Measurements from ENCODE around the gene PRR16. TPM values are rescaled to one million over a fixed set of nuclear protein-coding genes. Genes with fewer than 3 reads are reported as not detected.

The PRR16 gene
- total RNA-seq, 1 experiment from 2014 or later, result not detected

DNA sequence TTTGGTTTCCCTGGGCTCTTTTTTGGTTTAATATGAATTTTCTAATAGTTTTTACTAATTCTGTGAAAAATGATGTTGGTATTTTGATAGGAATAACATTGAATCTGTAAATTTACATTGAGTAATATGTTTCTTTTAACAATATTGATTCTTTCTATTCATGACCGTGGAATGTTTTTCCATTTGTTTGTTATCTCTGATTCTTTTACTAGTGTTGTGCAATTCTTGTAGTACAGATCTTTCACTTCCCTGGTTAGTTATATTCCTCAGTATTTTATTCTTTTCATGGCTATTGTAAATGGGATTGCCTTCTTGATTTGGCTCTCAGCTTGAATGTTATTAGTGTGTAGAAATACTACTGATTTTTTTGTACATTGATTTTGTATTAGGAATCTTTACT, 137.9 kb downstream of the PRR16 start:
- ChIA-PET CTCF (no interaction called here), POLR2A (ENCODE audit: low non-redundant PET) (no interaction called here)
- DNase-seq (ENCODE audit: low spot score), result no peak
- H3K36me3 ChIP-seq (ENCODE audit: insufficient read depth, low read length, poor library complexity, severe bottlenecking), result no peaks in the 10 kb centered on the region
- intact Hi-C loops (cut with micrococcal nuclease; ENCODE audit: unreplicated experiment), result no loop called here
- no peak overlapping the region for H3K4me3 ChIP-seq (ENCODE audit: low read depth, low read length, poor library complexity, severe bottlenecking)
- H3K27me3 ChIP-seq (replicated peaks; ENCODE audit: insufficient read depth, low read depth, low read length, poor library complexity), result peaks cover 2% of the 10 kb centered on the region
- H3K4me1 ChIP-seq (ENCODE audit: insufficient read depth, low read length, poor library complexity, severe bottlenecking), result no peaks in the 10 kb centered on the region
- H3K9me3 ChIP-seq (ENCODE audit: low read depth, low read length, poor library complexity, severe bottlenecking), result no peaks in the 10 kb centered on the region
- BruUV-seq (replicated peaks), result no TSS peak
- TF ChIP-seq EZH2 (IDR thresholded peaks at IDR 0.05; ENCODE audit: borderline replicate concordance, low read depth, low read length, poor library complexity, severe bottlenecking), result no peak
- TF ChIP-seq, protein P1, sequence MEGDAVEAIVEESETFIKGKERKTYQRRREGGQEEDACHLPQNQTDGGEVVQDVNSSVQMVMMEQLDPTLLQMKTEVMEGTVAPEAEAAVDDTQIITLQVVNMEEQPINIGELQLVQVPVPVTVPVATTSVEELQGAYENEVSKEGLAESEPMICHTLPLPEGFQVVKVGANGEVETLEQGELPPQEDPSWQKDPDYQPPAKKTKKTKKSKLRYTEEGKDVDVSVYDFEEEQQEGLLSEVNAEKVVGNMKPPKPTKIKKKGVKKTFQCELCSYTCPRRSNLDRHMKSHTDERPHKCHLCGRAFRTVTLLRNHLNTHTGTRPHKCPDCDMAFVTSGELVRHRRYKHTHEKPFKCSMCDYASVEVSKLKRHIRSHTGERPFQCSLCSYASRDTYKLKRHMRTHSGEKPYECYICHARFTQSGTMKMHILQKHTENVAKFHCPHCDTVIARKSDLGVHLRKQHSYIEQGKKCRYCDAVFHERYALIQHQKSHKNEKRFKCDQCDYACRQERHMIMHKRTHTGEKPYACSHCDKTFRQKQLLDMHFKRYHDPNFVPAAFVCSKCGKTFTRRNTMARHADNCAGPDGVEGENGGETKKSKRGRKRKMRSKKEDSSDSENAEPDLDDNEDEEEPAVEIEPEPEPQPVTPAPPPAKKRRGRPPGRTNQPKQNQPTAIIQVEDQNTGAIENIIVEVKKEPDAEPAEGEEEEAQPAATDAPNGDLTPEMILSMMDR (conservative IDR thresholded peaks at IDR 0.05; ENCODE audit: low read depth, low read length), result no peak
- no peak overlapping the region for H3K27ac ChIP-seq (ENCODE audit: low read depth, low read length, poor library complexity, severe bottlenecking)

DNA sequence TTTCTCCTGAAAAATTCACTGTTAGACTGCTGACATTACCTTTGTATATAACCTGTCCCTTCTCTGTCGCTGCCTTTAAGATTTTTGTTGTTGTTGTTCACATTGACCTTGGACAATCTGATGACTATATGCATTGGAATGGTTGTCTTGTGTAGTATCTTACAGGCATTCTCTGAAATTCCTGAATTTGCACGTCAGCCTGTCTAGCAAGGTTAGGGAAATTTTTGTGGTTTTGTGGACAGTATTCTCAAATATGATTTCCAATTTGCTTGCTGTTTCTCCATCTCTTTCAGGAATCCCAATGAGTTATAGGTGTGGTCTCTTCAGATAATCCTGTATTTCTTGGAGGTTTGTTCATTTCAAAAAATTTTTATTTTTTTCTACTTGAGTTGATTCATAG, 140.8 kb downstream of the PRR16 start:
- TF ChIP-seq, protein P1 (conservative IDR thresholded peaks at IDR 0.05; ENCODE audit: low read depth, low read length), result no peak
- no peak for TF ChIP-seq EZH2 (IDR thresholded peaks at IDR 0.05; ENCODE audit: borderline replicate concordance, low read depth, low read length, poor library complexity, severe bottlenecking)
- no peaks in the 10 kb centered on the region for H3K27me3 ChIP-seq (replicated peaks; ENCODE audit: insufficient read depth, low read depth, low read length, poor library complexity)
- H3K9me3 ChIP-seq (ENCODE audit: low read depth, low read length, poor library complexity, severe bottlenecking), result no peaks in the 10 kb centered on the region
- DNase-seq (ENCODE audit: low spot score), result no peak
- no peak overlapping the region for H3K4me3 ChIP-seq (ENCODE audit: low read depth, low read length, poor library complexity, severe bottlenecking)
- intact Hi-C loops (cut with micrococcal nuclease; ENCODE audit: unreplicated experiment), result no loop called here
- no peaks in the 10 kb centered on the region for H3K4me1 ChIP-seq (ENCODE audit: insufficient read depth, low read length, poor library complexity, severe bottlenecking)
- no peak overlapping the region for H3K27ac ChIP-seq (ENCODE audit: low read depth, low read length, poor library complexity, severe bottlenecking)
- no TSS peak for BruUV-seq (replicated peaks)
- ChIA-PET CTCF (no interaction called here), POLR2A (ENCODE audit: low non-redundant PET) (no interaction called here)
- no peaks in the 10 kb centered on the region for H3K36me3 ChIP-seq (ENCODE audit: insufficient read depth, low read length, poor library complexity, severe bottlenecking)

DNA sequence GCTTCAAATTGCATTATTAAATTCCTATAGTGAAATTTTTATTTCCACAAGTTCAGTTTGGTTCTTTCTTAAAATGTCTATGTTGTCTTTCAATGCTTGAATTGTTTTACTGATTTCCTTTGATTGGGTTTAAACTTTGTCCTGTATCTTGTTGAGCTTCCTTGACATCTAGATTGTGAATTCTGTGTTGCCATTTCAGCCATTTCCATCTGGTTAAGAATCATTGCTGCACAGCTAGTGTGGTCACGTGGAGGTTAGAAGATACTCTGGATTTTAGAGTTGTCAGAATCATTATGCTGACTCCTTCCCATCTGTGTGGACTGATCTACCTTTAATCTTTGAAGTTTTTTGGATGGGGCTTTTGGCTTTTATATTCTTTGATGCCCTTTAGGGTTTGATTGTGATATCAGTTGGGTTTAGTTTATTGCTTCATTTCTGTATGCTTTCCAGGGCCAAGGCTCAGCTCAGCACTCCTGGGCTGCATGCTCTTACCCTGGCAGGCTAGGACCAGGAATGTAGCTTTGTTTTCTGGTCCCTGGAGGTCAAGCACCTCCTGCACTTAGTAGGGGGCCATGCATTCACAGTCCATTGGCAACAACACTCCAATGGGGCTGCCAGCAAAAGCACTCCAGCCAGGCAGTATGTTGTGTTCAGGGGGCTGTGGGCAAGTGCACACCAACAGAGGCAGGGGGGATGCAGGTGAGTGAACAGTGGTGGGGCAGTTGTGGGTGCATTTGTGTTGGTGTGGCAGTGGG, 141.4 kb downstream of the PRR16 start:
- Histone ChIP-seq H3K27ac (ENCODE audit: low read depth, low read length, poor library complexity, severe bottlenecking) (no peak overlapping the region), H3K4me1 (ENCODE audit: insufficient read depth, low read length, poor library complexity, severe bottlenecking) (no peaks in the 10 kb centered on the region), H3K36me3 (ENCODE audit: insufficient read depth, low read length, poor library complexity, severe bottlenecking) (no peaks in the 10 kb centered on the region), H3K4me3 (ENCODE audit: low read depth, low read length, poor library complexity, severe bottlenecking) (no peak overlapping the region), H3K27me3 (replicated peaks; ENCODE audit: insufficient read depth, low read depth, low read length, poor library complexity) (no peaks in the 10 kb centered on the region), H3K9me3 (ENCODE audit: low read depth, low read length, poor library complexity, severe bottlenecking) (no peaks in the 10 kb centered on the region)
- ChIA-PET POLR2A (ENCODE audit: low non-redundant PET) (no interaction called here), CTCF (no interaction called here)
- intact Hi-C loops (cut with micrococcal nuclease; ENCODE audit: unreplicated experiment), result no loop called here
- no peak for DNase-seq (ENCODE audit: low spot score)
- TF ChIP-seq, protein P1 (conservative IDR thresholded peaks at IDR 0.05; ENCODE audit: low read depth, low read length), result no peak
- TF ChIP-seq EZH2 (IDR thresholded peaks at IDR 0.05; ENCODE audit: borderline replicate concordance, low read depth, low read length, poor library complexity, severe bottlenecking), result no peak
- no TSS peak for BruUV-seq (replicated peaks)
